ENCODE measurements around the gene EPAS1. TPM values are rescaled to one million over a fixed set of nuclear protein-coding genes. Genes with fewer than 3 reads are reported as not detected.

EPAS1 gene
- total RNA-seq, 1 experiment from 2014 or later, result 8.5 TPM

DNA sequence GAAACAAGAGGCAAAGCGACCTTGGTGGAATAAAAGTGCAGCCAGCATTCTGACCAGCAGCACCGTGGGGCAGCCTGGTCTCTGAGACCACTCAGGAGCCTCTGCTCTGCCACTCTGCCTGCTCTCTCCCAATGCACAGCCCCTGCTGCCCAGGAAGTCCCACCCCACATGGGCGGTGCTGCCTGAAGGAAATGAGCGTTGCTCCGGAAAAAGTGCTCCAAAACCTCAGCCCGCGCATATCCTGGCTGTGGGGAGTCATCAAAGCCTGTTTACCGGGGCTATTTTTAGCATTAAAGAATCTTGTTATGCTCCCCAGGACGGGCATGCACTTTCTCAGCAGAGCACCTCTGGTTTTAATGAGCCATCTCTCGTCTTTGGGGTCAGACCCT is 54.5 kb downstream of the EPAS1 start:
- ATAC-seq, result peak; percentile 56

More for the DNA sequence above, 54.5 kb downstream of the EPAS1 start:
- H3K36me3 Mint-ChIP-seq, result no peaks in the 10 kb centered on the region
- no peak for TF ChIP-seq OVOL2 (CRISPR knock-in tag; IDR thresholded peaks at IDR 0.05; ENCODE audit: borderline replicate concordance)
- TF ChIP-seq, protein P1, sequence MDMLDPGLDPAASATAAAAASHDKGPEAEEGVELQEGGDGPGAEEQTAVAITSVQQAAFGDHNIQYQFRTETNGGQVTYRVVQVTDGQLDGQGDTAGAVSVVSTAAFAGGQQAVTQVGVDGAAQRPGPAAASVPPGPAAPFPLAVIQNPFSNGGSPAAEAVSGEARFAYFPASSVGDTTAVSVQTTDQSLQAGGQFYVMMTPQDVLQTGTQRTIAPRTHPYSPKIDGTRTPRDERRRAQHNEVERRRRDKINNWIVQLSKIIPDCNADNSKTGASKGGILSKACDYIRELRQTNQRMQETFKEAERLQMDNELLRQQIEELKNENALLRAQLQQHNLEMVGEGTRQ (CRISPR knock-in tag; IDR thresholded peaks at IDR 0.05), result no peak
- TF ChIP-seq, protein P2, sequence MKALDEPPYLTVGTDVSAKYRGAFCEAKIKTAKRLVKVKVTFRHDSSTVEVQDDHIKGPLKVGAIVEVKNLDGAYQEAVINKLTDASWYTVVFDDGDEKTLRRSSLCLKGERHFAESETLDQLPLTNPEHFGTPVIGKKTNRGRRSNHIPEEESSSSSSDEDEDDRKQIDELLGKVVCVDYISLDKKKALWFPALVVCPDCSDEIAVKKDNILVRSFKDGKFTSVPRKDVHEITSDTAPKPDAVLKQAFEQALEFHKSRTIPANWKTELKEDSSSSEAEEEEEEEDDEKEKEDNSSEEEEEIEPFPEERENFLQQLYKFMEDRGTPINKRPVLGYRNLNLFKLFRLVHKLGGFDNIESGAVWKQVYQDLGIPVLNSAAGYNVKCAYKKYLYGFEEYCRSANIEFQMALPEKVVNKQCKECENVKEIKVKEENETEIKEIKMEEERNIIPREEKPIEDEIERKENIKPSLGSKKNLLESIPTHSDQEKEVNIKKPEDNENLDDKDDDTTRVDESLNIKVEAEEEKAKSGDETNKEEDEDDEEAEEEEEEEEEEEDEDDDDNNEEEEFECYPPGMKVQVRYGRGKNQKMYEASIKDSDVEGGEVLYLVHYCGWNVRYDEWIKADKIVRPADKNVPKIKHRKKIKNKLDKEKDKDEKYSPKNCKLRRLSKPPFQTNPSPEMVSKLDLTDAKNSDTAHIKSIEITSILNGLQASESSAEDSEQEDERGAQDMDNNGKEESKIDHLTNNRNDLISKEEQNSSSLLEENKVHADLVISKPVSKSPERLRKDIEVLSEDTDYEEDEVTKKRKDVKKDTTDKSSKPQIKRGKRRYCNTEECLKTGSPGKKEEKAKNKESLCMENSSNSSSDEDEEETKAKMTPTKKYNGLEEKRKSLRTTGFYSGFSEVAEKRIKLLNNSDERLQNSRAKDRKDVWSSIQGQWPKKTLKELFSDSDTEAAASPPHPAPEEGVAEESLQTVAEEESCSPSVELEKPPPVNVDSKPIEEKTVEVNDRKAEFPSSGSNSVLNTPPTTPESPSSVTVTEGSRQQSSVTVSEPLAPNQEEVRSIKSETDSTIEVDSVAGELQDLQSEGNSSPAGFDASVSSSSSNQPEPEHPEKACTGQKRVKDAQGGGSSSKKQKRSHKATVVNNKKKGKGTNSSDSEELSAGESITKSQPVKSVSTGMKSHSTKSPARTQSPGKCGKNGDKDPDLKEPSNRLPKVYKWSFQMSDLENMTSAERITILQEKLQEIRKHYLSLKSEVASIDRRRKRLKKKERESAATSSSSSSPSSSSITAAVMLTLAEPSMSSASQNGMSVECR (CRISPR knock-in tag; IDR thresholded peaks at IDR 0.05; ENCODE audit: borderline replicate concordance), result no peak
- no peak for TF ChIP-seq JAZF1 (CRISPR knock-in tag; IDR thresholded peaks at IDR 0.05)
- TF ChIP-seq IRF2 (CRISPR knock-in tag; IDR thresholded peaks at IDR 0.05; ENCODE audit: borderline replicate concordance, low read depth), result no peak
- TF ChIP-seq, protein P3, sequence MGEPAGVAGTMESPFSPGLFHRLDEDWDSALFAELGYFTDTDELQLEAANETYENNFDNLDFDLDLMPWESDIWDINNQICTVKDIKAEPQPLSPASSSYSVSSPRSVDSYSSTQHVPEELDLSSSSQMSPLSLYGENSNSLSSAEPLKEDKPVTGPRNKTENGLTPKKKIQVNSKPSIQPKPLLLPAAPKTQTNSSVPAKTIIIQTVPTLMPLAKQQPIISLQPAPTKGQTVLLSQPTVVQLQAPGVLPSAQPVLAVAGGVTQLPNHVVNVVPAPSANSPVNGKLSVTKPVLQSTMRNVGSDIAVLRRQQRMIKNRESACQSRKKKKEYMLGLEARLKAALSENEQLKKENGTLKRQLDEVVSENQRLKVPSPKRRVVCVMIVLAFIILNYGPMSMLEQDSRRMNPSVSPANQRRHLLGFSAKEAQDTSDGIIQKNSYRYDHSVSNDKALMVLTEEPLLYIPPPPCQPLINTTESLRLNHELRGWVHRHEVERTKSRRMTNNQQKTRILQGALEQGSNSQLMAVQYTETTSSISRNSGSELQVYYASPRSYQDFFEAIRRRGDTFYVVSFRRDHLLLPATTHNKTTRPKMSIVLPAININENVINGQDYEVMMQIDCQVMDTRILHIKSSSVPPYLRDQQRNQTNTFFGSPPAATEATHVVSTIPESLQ (CRISPR knock-in tag; IDR thresholded peaks at IDR 0.05), result no peak
- TF ChIP-seq NFATC4 (CRISPR knock-in tag; IDR thresholded peaks at IDR 0.05), result no peak
- TF ChIP-seq SOX15 (CRISPR knock-in tag; IDR thresholded peaks at IDR 0.05), result no peak
- no peak for TF ChIP-seq ATF1 (CRISPR knock-in tag; IDR thresholded peaks at IDR 0.05)
- TF ChIP-seq, protein P4, sequence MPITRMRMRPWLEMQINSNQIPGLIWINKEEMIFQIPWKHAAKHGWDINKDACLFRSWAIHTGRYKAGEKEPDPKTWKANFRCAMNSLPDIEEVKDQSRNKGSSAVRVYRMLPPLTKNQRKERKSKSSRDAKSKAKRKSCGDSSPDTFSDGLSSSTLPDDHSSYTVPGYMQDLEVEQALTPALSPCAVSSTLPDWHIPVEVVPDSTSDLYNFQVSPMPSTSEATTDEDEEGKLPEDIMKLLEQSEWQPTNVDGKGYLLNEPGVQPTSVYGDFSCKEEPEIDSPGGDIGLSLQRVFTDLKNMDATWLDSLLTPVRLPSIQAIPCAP (CRISPR knock-in tag; IDR thresholded peaks at IDR 0.05), result no peak
- TF ChIP-seq ESRRA (CRISPR knock-in tag; IDR thresholded peaks at IDR 0.05; ENCODE audit: borderline replicate concordance), result no peak
- no peak for TF ChIP-seq TP53 (CRISPR knock-in tag; IDR thresholded peaks at IDR 0.05)
- TF ChIP-seq, protein P5, sequence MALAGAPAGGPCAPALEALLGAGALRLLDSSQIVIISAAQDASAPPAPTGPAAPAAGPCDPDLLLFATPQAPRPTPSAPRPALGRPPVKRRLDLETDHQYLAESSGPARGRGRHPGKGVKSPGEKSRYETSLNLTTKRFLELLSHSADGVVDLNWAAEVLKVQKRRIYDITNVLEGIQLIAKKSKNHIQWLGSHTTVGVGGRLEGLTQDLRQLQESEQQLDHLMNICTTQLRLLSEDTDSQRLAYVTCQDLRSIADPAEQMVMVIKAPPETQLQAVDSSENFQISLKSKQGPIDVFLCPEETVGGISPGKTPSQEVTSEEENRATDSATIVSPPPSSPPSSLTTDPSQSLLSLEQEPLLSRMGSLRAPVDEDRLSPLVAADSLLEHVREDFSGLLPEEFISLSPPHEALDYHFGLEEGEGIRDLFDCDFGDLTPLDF (CRISPR knock-in tag; IDR thresholded peaks at IDR 0.05), result no peak
- TF ChIP-seq ZBTB21 (CRISPR knock-in tag; IDR thresholded peaks at IDR 0.05; ENCODE audit: borderline replicate concordance), result no peak
- TF ChIP-seq, protein P6, sequence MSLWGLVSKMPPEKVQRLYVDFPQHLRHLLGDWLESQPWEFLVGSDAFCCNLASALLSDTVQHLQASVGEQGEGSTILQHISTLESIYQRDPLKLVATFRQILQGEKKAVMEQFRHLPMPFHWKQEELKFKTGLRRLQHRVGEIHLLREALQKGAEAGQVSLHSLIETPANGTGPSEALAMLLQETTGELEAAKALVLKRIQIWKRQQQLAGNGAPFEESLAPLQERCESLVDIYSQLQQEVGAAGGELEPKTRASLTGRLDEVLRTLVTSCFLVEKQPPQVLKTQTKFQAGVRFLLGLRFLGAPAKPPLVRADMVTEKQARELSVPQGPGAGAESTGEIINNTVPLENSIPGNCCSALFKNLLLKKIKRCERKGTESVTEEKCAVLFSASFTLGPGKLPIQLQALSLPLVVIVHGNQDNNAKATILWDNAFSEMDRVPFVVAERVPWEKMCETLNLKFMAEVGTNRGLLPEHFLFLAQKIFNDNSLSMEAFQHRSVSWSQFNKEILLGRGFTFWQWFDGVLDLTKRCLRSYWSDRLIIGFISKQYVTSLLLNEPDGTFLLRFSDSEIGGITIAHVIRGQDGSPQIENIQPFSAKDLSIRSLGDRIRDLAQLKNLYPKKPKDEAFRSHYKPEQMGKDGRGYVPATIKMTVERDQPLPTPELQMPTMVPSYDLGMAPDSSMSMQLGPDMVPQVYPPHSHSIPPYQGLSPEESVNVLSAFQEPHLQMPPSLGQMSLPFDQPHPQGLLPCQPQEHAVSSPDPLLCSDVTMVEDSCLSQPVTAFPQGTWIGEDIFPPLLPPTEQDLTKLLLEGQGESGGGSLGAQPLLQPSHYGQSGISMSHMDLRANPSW (CRISPR knock-in tag; conservative IDR thresholded peaks at IDR 0.05; ENCODE audit: low read depth), result no peak
- TF ChIP-seq, protein P7, sequence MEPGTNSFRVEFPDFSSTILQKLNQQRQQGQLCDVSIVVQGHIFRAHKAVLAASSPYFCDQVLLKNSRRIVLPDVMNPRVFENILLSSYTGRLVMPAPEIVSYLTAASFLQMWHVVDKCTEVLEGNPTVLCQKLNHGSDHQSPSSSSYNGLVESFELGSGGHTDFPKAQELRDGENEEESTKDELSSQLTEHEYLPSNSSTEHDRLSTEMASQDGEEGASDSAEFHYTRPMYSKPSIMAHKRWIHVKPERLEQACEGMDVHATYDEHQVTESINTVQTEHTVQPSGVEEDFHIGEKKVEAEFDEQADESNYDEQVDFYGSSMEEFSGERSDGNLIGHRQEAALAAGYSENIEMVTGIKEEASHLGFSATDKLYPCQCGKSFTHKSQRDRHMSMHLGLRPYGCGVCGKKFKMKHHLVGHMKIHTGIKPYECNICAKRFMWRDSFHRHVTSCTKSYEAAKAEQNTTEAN (CRISPR knock-in tag; IDR thresholded peaks at IDR 0.05), result no peak
- no peak for TF ChIP-seq ZNF138 (CRISPR knock-in tag; conservative IDR thresholded peaks at IDR 0.05)
- TF ChIP-seq NFYB (CRISPR knock-in tag; conservative IDR thresholded peaks at IDR 0.05; ENCODE audit: low read depth), result no peak
- TF ChIP-seq TEAD1 (CRISPR knock-in tag; IDR thresholded peaks at IDR 0.05), result no peak
- peaks cover 28% of the 10 kb centered on the region for H3K4me1 Mint-ChIP-seq
- no peaks in the 10 kb centered on the region for H3K27me3 Mint-ChIP-seq (ENCODE audit: low read depth)
- H3K27ac Mint-ChIP-seq, result no peak overlapping the region
- ChIA-PET CTCF (no interaction called here), POLR2A (no interaction called here)
- DNase-seq (ENCODE audit: low spot score), result no peak
- no peaks in the 10 kb centered on the region for H3K9me3 Mint-ChIP-seq
- H3K4me3 Mint-ChIP-seq, result no peak overlapping the region

Measured in WTC11 (cell line).